Stimulated activated CD4-positive, alpha-beta T cell treated with anti-CD3 and anti-CD28 coated beads, Interleukin-1b, Interleukin-23, amount 100 ng/mL, for 48 hours (primary cell): ENCODE results near the gene NINJ1.
"Not testable (repeated sequence)": the region's sequence is repeated elsewhere in the genome, so short reads cannot be mapped to it uniquely, and the experiment has no call there.

Experiments
- DNase-seq: peaks from one replicate; pipeline ENCODE4 v3.0.0-alpha.2; 2020

NINJ1 gene

GRCh38 chr9:93118863-93119702 is 15.0 kb downstream of the NINJ1 start:
- DNase-seq, result no peak

GRCh38 chr9:93117924-93118862 is 15.9 kb downstream of the NINJ1 start:
- DNase-seq, result no peak

GRCh38 chr9:93117521-93117920 is 16.5 kb downstream of the NINJ1 start:
- not testable (repeated sequence) for DNase-seq

GRCh38 chr9:93116072-93116961 is 17.7 kb downstream of the NINJ1 start:
- no peak for DNase-seq

GRCh38 chr9:93115486-93116071 is 18.5 kb downstream of the NINJ1 start:
- DNase-seq, result no peak

GRCh38 chr9:93114984-93115335 is 19.1 kb downstream of the NINJ1 start:
- DNase-seq, result no peak

GRCh38 chr9:93114169-93114983 is 19.7 kb downstream of the NINJ1 start:
- no peak for DNase-seq

- DNase-seq, result no peak
Measured at GRCh38 chr9:93112864-93113389, 21.1 kb downstream of the NINJ1 start.

- no peak for DNase-seq
Measured at GRCh38 chr9:93112116-93112863, 21.8 kb downstream of the NINJ1 start.

GRCh38 chr9:93111371-93112115 is 22.5 kb downstream of the NINJ1 start:
- peak; percentile 54 for DNase-seq

- no peak for DNase-seq
Measured at GRCh38 chr9:93111001-93111370, 23.1 kb downstream of the NINJ1 start.

- no peak for DNase-seq
Measured at GRCh38 chr9:93110311-93110855, 23.7 kb downstream of the NINJ1 start.

- peak; percentile 65 for DNase-seq
Measured at GRCh38 chr9:93108291-93109041, 25.6 kb downstream of the NINJ1 start.

- no peak for DNase-seq
Measured at GRCh38 chr9:93107825-93108161, 26.3 kb downstream of the NINJ1 start.

- no peak for DNase-seq
Measured at GRCh38 chr9:93107151-93107824, 26.8 kb downstream of the NINJ1 start.

- DNase-seq, result no peak
Measured at GRCh38 chr9:93105620-93106019, 28.4 kb downstream of the NINJ1 start.

- not testable (repeated sequence) for DNase-seq
Measured at GRCh38 chr9:93101086-93101485, 33.0 kb downstream of the NINJ1 start.

- no peak for DNase-seq
Measured at GRCh38 chr9:93100276-93100636, 33.8 kb downstream of the NINJ1 start.
